Choroid plexus epithelial cell (primary cell): Measurements from ENCODE around the gene TOR1B.

Source experiments
- DNase-seq: peaks from one replicate; pipeline ENCODE4 v3.0.0-alpha.2; 2010; ENCODE audit warnings: low read depth
- H3K4me3 ChIP-seq: 2 replicates; pipeline ENCODE4 v1.5.1; 2011; ENCODE audit warnings: low read depth, mild to moderate bottlenecking, control low read depth, low read length, moderate library complexity
- TF ChIP-seq, protein P1 (sequence below): conservative IDR thresholded peaks from 2 replicates; pipeline ENCODE4 v1.5.1; 2011; ENCODE audit warnings: low read depth, mild to moderate bottlenecking, control low read depth, inconsistent platforms, low read length, moderate library complexity

Gene TOR1B

DNA sequence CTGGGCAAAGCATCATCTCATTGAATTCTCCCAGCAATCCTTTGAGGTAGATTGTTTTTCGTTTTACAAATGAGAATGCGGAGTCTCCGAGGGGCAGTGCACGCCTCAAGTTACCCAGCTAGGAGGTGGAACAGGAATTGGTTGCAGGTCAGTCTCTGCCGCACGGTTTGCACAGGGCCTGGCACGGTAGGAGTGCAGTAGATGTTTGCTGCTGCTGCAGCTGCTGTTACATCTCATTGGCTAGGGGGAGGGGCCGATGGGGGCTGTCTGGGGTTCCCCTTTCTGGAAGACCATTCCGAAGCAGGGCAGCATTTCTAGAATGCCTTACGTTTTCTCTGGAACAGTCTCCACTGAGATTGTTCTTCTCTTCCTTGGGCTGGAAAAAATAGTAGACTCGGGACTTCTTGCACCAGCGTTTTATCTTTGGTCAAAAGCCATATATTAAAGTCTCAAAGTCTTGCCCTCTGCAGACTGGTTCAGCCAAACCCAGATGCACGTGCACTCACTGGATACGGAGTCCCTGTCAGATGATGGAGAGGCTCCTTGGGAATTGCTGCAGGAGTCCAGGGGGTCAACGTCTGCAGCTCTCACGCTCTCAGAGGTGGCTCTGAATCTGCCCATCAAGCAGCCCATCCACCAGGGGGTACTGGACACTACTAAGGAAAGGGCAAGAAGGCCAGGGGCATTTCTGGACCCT is 33.5 kb downstream of the TOR1B start:
- no peak for DNase-seq
- H3K4me3 ChIP-seq = peak overlapping the region; percentile 93
- TF ChIP-seq, protein P1, sequence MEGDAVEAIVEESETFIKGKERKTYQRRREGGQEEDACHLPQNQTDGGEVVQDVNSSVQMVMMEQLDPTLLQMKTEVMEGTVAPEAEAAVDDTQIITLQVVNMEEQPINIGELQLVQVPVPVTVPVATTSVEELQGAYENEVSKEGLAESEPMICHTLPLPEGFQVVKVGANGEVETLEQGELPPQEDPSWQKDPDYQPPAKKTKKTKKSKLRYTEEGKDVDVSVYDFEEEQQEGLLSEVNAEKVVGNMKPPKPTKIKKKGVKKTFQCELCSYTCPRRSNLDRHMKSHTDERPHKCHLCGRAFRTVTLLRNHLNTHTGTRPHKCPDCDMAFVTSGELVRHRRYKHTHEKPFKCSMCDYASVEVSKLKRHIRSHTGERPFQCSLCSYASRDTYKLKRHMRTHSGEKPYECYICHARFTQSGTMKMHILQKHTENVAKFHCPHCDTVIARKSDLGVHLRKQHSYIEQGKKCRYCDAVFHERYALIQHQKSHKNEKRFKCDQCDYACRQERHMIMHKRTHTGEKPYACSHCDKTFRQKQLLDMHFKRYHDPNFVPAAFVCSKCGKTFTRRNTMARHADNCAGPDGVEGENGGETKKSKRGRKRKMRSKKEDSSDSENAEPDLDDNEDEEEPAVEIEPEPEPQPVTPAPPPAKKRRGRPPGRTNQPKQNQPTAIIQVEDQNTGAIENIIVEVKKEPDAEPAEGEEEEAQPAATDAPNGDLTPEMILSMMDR = peak; percentile 6

- no peak overlapping the region for H3K4me3 ChIP-seq
- TF ChIP-seq, protein P1 = peak; percentile 5
- DNase-seq = peak; percentile 80
These were observed 35.8 kb downstream of the TOR1B start for GRCh38 chr9:129838707-129839259.

DNA sequence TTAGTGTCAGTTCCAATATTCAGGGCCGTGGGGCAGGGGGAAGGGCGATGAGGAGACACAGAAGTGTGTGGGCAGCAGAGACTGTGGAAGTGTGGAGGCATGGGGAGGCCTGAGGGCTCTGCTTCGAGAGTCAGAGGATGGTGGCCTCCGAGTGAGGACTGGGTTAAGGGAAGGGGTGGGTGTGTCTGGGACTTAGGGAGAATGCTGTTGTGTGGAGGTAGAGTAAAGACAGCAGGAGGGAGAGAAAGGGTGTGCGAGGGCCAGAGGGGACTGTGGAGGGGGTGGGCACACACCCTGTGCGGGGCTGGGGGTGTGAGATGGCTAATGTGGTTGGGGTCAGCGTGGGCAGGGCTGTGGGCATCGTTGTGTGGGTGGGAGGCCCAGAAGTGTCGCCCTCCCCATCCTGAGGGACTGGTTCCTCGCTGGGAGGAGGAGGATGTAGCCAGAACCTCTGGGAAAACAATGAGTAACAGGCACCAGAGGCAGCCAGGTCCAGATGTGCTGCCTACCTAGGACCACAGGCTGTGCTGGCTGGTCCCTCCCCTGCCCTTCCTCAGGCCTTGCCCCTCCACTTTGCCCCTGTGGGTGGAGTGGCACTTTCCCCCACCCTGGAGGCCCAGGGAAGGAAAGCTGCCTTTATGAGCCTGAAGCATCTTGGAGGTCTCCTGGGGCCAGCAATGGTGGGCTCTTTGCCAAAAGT is 36.5 kb downstream of the TOR1B start:
- H3K4me3 ChIP-seq = no peak overlapping the region
- TF ChIP-seq, protein P1 = no peak
- DNase-seq = no peak

DNA sequence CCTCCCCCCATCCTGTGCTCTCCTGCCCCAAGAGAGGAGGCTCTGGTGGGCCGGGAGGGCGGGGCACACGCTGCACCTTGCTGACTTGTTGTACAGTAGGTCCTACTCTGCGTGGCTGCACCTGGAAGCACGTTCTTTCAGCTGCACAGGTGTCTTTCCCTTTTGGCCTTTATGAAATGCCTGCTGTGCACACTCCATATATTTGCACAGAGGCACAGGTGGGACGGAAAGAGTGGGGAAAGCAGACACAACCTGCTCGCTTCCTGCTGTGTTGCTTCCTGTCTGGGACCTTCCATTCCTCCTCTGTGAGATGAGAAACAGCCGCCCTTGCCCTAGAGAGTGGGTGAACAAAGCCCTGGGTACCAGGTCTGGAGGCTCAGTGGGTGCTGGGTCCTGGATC is 37.0 kb downstream of the TOR1B start:
- TF ChIP-seq, protein P1 = no peak
- no peak for DNase-seq
- no peak overlapping the region for H3K4me3 ChIP-seq

- TF ChIP-seq, protein P1 = no peak
- no peak for DNase-seq
These were observed 38.1 kb downstream of the TOR1B start for GRCh38 chr9:129841071-129841470.

GRCh38 chr9:129845373-129845772 is 42.4 kb downstream of the TOR1B start:
- TF ChIP-seq, protein P1 = no peak
- no peak for DNase-seq
- H3K4me3 ChIP-seq = no peak overlapping the region

More at GRCh38 chr9:129841071-129841470, 38.1 kb downstream of the TOR1B start:
- no peak overlapping the region for H3K4me3 ChIP-seq
